ENCODE measurements around the gene CENPE. TPM values are rescaled to one million over a fixed set of nuclear protein-coding genes. Genes with fewer than 3 reads are reported as not detected.
A peak's percentile ranks its signal among the peaks of the same experiment; 100 is the strongest.

Gene CENPE
- total and polyA plus RNA-seq, 2 donors = 0.66 to 21.8 TPM

DNA sequence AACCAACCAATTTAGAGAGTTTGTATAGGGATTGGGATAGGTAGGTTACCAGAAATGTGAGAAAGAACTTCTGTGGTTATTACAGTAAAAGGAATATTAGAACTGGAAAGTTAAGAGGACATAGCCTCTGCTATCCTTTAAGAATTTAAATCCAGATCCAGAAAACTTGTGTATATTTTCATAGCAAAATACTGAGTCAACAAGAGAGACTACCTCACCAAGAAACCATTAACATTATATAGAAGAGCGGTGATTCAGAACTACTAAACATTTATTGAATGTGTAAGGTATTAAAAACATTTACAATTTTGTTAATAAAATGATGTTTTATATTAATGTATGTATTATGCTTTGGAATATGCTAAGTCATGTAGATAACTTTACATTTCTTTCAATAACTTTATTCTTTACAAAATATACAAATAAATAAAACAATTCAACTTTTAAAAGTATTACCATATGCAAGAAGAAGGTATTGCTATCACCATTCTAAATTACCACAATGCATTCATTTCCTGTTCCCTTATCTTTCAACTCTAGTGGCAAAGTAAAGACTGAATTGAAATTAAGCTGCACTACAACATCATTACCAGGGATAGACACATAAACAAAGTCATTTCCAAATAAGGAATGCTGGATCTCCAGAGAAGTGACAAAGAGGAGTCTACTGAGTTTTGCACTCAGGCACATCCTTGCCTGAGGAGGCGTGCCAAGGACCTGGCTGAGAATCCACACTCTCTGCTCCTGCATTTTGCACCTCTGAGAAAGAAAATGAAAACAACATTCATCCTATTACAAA is 92.4 kb downstream of the CENPE start:
- Histone ChIP-seq H3K36me3 (ENCODE audit: insufficient read depth) (no peaks in the 10 kb centered on the region), H3K27ac (ENCODE audit: low read depth) (no peak overlapping the region), H3K4me3 (ENCODE audit: low read depth, low read length) (no peak overlapping the region), H3K4me1 (ENCODE audit: insufficient read depth) (no peaks in the 10 kb centered on the region)
- DNase-seq (ENCODE audit: extremely low spot score) = no peak
- 95% methylated on average over 2 of the region's 2 CpGs for WGBS

DNA sequence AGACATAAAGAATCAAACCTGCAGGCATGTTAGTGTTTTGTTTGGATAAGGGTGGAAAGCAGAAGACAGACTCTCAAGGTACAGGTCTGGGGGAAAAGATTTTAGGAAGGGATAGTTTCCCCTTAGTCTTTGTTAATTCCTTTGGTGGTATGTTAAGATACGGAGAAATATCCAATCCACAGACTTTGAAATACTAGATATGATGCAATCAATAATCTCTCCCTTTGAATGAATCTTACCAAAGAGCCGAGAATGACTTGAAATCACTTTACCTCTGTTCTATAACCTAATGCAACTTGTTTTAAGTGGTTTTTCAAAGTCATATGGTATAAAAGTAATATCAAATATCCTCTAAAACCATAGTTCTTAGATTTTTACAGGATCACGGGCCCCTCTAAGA is 93.3 kb downstream of the CENPE start:
- Histone ChIP-seq H3K4me3 (ENCODE audit: low read depth, low read length) (no peak overlapping the region), H3K36me3 (ENCODE audit: insufficient read depth) (no peaks in the 10 kb centered on the region), H3K27ac (ENCODE audit: low read depth) (no peak overlapping the region), H3K4me1 (ENCODE audit: insufficient read depth) (no peaks in the 10 kb centered on the region)
- DNase-seq (ENCODE audit: extremely low spot score) = no peak
- 96% methylated on average over 3 of the region's 3 CpGs for WGBS

DNA sequence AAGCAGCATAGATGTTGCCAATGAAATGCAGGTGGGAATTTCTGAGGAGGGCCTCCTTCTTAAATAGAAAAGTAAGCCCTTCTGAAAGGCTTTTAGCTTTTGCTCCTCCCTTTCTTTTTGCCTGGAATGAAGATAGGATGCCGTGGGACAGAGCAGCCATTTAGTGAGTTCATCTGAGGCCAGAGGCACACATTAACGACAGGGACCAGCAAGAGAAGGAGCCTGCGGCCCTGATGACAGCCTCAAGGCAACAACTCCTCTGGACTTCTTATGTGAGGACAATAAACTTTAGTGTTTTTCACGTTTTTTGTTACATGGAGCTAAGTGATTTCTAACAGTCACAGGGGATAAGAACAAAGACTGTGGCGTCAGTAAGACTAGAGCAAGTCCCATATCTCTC is 97.5 kb downstream of the CENPE start:
- no peak overlapping the region for H3K27ac ChIP-seq (ENCODE audit: low read depth)
- WGBS = 48% methylated on average over 5 of the region's 5 CpGs
- H3K4me3 ChIP-seq (ENCODE audit: low read depth, low read length) = no peak overlapping the region
- H3K36me3 ChIP-seq (ENCODE audit: insufficient read depth) = no peaks in the 10 kb centered on the region
- H3K4me1 ChIP-seq (ENCODE audit: insufficient read depth) = no peaks in the 10 kb centered on the region
- no peak for DNase-seq (ENCODE audit: extremely low spot score)

DNA sequence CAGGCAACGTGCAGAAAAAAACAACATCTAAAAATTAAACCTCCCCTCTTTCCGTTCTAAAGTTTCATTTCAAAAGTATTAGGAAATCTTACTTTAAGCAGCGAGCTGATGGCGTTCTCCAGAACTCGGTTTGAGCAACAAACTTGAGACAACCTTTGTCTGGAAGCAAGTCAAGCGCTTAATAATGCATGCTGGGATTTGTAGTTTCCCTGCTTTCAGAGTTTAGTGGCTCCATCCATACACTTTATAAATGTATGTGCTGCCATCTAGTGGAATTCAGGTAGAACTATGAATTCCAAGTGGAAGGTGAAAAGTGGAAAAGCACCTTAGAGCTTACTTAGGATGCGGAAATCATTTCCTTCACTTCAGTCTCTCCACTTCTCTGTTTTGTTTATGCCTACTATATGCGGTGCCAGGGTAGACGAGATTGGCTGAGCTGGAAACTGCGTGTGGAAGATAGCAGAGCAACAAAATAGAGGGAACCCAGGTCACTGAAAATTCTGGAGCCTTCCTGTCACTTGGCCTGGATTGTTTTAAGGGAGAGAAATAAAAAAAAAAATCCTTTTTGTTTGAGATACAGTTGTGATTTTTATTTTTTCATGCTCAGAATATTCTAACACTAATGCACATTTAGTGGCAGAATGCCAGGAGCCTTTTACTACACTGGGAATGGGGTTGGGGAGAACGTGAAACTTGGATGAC is 98.3 kb downstream of the CENPE start, which contains the start of gene BDH2:
Gene BDH2, minus strand, starts transcription at position 144 of the 702 bp plus-strand sequence. CDS start 3,580 bp downstream, outside the sequence.
- Histone ChIP-seq H3K4me1 (ENCODE audit: insufficient read depth) (no peaks in the 10 kb centered on the region), H3K36me3 (ENCODE audit: insufficient read depth) (no peaks in the 10 kb centered on the region), H3K4me3 (ENCODE audit: low read depth, low read length) (peak within 1 kb of the TSS; percentile 33), H3K27ac (ENCODE audit: low read depth) (peak within 1 kb of the TSS; percentile 53)
- 7% methylated on average over 11 of the region's 11 CpGs for WGBS
- peak; percentile 91 for DNase-seq (ENCODE audit: extremely low spot score)

GRCh38 chr4:103098756-103099440 is 99.2 kb downstream of the CENPE start:
- no peaks in the 10 kb centered on the region for H3K4me1 ChIP-seq (ENCODE audit: insufficient read depth)
- H3K36me3 ChIP-seq (ENCODE audit: insufficient read depth) = no peaks in the 10 kb centered on the region
- H3K4me3 ChIP-seq (ENCODE audit: low read depth, low read length) = peak overlapping the region; percentile 33
- no peak for DNase-seq (ENCODE audit: extremely low spot score)
- WGBS = 7% methylated on average over 4 of the region's 4 CpGs
- peak overlapping the region; percentile 53 for H3K27ac ChIP-seq (ENCODE audit: low read depth)

GRCh38 chr4:103098341-103098740 is 99.8 kb downstream of the CENPE start:
- Histone ChIP-seq H3K4me1 (ENCODE audit: insufficient read depth) (no peaks in the 10 kb centered on the region), H3K27ac (ENCODE audit: low read depth) (no peak overlapping the region), H3K36me3 (ENCODE audit: insufficient read depth) (no peaks in the 10 kb centered on the region), H3K4me3 (ENCODE audit: low read depth, low read length) (peak overlapping the region; percentile 1)
- 41% methylated on average over 10 of the region's 10 CpGs for WGBS
- DNase-seq (ENCODE audit: extremely low spot score) = no peak

- no peak for DNase-seq (ENCODE audit: extremely low spot score)
- no peaks in the 10 kb centered on the region for H3K36me3 ChIP-seq (ENCODE audit: insufficient read depth)
- no peaks in the 10 kb centered on the region for H3K4me1 ChIP-seq (ENCODE audit: insufficient read depth)
- H3K27ac ChIP-seq (ENCODE audit: low read depth) = no peak overlapping the region
- 87% methylated on average over 2 of the region's 2 CpGs for WGBS
- H3K4me3 ChIP-seq (ENCODE audit: low read depth, low read length) = no peak overlapping the region
These were observed 101.0 kb downstream of the CENPE start for GRCh38 chr4:103097112-103097511.

- Histone ChIP-seq H3K36me3 (ENCODE audit: insufficient read depth) (no peaks in the 10 kb centered on the region), H3K4me3 (ENCODE audit: low read depth, low read length) (no peak overlapping the region), H3K4me1 (ENCODE audit: insufficient read depth) (no peaks in the 10 kb centered on the region), H3K27ac (ENCODE audit: low read depth) (no peak overlapping the region)
- WGBS = 81% methylated on average over 3 of the region's 3 CpGs
- DNase-seq (ENCODE audit: extremely low spot score) = no peak
These were observed 103.1 kb downstream of the CENPE start for GRCh38 chr4:103095080-103095479.

DNA sequence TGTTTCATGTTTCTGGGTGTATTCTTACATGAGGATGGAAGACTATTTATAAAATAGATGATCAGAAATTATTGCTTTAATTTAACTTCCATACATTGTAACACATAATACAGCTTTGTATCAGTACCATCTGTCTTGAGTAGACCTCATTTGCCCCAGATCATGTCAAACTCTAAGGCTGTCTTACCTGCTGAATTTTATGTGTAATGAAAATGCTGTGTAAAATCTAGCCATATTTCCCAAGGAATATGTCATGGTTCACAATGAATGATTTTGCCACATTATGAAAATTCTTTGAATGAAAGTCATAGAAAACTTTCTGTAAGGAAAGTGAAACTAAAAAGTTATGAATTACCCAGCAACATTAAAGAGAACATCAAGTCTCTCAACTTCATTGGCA is 105.9 kb downstream of the CENPE start:
- Histone ChIP-seq H3K27ac (ENCODE audit: low read depth) (no peak overlapping the region), H3K4me1 (ENCODE audit: insufficient read depth) (no peaks in the 10 kb centered on the region), H3K36me3 (ENCODE audit: insufficient read depth) (peaks cover 2% of the 10 kb centered on the region), H3K4me3 (ENCODE audit: low read depth, low read length) (no peak overlapping the region)
- DNase-seq (ENCODE audit: extremely low spot score) = no peak

DNA sequence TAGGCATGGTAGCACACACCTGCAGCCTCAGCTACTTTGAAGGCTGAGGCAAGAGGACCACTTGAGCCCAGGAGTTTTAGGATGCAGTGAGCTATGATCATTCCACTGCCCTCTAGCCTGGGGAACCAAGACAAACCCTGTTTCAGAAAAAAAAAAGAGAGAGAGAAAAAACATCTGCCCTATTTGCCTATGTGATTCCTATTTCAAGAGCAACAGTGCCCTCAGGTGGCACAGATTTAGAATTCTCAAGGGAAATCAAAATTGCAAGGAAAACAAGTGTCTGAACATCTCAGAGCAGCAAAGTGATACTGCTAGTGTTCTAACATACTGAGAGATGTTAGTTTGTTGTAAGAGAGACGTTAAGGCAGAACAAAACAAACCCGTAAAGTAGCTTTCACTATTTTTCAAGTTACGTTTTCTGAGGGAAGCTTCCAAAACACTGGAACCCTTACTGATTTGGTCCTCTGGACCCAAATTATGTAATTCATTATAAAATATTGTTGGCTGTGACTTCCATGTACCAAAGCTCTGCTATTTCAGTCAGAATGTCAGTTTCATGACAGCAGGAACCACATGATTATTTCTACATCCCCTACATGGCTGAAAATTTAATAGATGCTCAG is 106.4 kb downstream of the CENPE start:
- peaks cover 2% of the 10 kb centered on the region for H3K36me3 ChIP-seq (ENCODE audit: insufficient read depth)
- H3K4me3 ChIP-seq (ENCODE audit: low read depth, low read length) = no peak overlapping the region
- peak; percentile 10 for DNase-seq (ENCODE audit: extremely low spot score)
- 61% methylated on average over 3 of the region's 3 CpGs for WGBS
- no peaks in the 10 kb centered on the region for H3K4me1 ChIP-seq (ENCODE audit: insufficient read depth)
- H3K27ac ChIP-seq (ENCODE audit: low read depth) = no peak overlapping the region

- Histone ChIP-seq H3K27ac (ENCODE audit: low read depth) (no peak overlapping the region), H3K36me3 (ENCODE audit: insufficient read depth) (peaks cover 2% of the 10 kb centered on the region), H3K4me3 (ENCODE audit: low read depth, low read length) (no peak overlapping the region), H3K4me1 (ENCODE audit: insufficient read depth) (no peaks in the 10 kb centered on the region)
- 88% methylated on average over 2 of the region's 2 CpGs for WGBS
- no peak for DNase-seq (ENCODE audit: extremely low spot score)
These were observed 108.7 kb downstream of the CENPE start for GRCh38 chr4:103089481-103089880.

DNA sequence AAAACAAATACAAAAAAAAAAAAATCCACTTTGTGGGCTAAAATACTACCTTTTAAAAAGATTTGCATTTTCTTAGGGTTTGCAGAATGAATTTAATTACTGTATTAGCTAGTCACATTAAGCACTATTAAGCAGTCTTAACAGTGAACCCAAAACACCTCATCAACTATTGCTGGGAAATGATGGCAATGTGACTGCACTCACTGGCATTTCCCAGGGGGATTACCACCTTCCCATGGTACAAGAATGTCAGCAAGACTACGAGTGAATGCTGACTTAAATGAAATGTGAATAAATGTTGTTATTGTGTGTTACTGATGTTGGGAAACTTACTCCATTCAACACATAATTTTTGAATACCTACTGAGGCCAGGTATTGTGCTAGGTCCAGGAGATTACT is 111.6 kb downstream of the CENPE start:
- no peak for DNase-seq (ENCODE audit: extremely low spot score)
- Histone ChIP-seq H3K36me3 (ENCODE audit: insufficient read depth) (peaks cover 2% of the 10 kb centered on the region), H3K27ac (ENCODE audit: low read depth) (no peak overlapping the region), H3K4me3 (ENCODE audit: low read depth, low read length) (no peak overlapping the region), H3K4me1 (ENCODE audit: insufficient read depth) (no peaks in the 10 kb centered on the region)
- 82% methylated on average over 1 of the region's 1 CpG for WGBS

GRCh38 chr4:103085555-103086196 is 112.5 kb downstream of the CENPE start:
- peaks cover 5% of the 10 kb centered on the region for H3K36me3 ChIP-seq (ENCODE audit: insufficient read depth)
- no peak overlapping the region for H3K27ac ChIP-seq (ENCODE audit: low read depth)
- no peak overlapping the region for H3K4me3 ChIP-seq (ENCODE audit: low read depth, low read length)
- no peak for DNase-seq (ENCODE audit: extremely low spot score)
- H3K4me1 ChIP-seq (ENCODE audit: insufficient read depth) = no peaks in the 10 kb centered on the region
- WGBS = 92% methylated on average over 2 of the region's 2 CpGs

Data from urinary bladder (tissue), 4 donors.